OCI-LY3 (cell line): Measurements from ENCODE around the gene RARA.
"Not testable (repeated sequence)": the region's sequence is repeated elsewhere in the genome, so short reads cannot be mapped to it uniquely, and the experiment has no call there.

ENCODE experiments used
- EZH2phosphoT487 ChIP-seq: fragments of 200-600 bp; shearing (Covaris generic); IDR thresholded peaks from 2 replicates; pipeline ENCODE4 v1.6.1; 2018; ENCODE audit warnings: antibody characterized with exemption, mixed run types, low read depth
- TF ChIP-seq, protein P1 (sequence below): fragments of 200-600, 300-600 bp; sonication (generic); IDR thresholded peaks from 2 replicates; pipeline ENCODE4 v1.5.1; 2014; ENCODE audit warnings: antibody characterized with exemption, low read length, low read depth

DNA sequence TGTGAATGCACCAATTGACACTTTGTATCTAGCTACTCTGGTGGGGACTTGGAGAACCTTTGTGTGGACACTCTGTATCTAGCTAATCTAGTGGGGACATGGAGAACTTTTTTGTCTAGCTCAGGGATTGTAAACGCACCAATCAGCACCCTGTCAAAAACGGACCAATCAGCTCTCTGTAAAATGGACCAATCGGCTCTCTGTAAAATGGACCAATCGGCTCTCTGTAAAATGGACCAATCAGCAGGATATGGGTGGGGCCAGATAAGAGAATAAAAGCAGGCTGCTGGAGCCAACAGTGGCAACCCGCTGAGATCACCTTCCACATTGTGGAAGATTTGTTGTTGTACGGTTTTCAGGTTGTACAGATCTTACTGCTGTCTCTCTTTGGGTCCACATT, 67.6 kb downstream of the RARA start:
- TF ChIP-seq, protein P1, sequence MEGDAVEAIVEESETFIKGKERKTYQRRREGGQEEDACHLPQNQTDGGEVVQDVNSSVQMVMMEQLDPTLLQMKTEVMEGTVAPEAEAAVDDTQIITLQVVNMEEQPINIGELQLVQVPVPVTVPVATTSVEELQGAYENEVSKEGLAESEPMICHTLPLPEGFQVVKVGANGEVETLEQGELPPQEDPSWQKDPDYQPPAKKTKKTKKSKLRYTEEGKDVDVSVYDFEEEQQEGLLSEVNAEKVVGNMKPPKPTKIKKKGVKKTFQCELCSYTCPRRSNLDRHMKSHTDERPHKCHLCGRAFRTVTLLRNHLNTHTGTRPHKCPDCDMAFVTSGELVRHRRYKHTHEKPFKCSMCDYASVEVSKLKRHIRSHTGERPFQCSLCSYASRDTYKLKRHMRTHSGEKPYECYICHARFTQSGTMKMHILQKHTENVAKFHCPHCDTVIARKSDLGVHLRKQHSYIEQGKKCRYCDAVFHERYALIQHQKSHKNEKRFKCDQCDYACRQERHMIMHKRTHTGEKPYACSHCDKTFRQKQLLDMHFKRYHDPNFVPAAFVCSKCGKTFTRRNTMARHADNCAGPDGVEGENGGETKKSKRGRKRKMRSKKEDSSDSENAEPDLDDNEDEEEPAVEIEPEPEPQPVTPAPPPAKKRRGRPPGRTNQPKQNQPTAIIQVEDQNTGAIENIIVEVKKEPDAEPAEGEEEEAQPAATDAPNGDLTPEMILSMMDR, result not testable (repeated sequence)
- not testable (repeated sequence) for TF ChIP-seq EZH2phosphoT487
